GM10266 (cell line): ENCODE data around the gene SPTSSA.
A peak's percentile ranks its signal among the peaks of the same experiment; 100 is the strongest.
"Not testable (repeated sequence)": the region's sequence is repeated elsewhere in the genome, so short reads cannot be mapped to it uniquely, and the experiment has no call there.

Experiments used
- DNase-seq: peaks from one replicate; pipeline ENCODE4 v3.0.0; 2012; ENCODE audit errors: extremely low spot score
- CTCF ChIP-seq: IDR thresholded peaks from 2 replicates; pipeline ENCODE4 v1.5.1; 2012; ENCODE audit warnings: mild to moderate bottlenecking, low read depth; ENCODE audit not compliant: control insufficient read depth, insufficient read depth; ENCODE audit errors: missing control alignments

The SPTSSA gene

GRCh38 chr14:34462132-34462893 is at the start of gene SPTSSA:
TSS of gene SPTSSA (minus strand) at chr14:34462240. CDS start at chr14:34462207, 33 bp downstream.
- no peak for TF ChIP-seq CTCF
- peak; percentile 99 for DNase-seq

DNA sequence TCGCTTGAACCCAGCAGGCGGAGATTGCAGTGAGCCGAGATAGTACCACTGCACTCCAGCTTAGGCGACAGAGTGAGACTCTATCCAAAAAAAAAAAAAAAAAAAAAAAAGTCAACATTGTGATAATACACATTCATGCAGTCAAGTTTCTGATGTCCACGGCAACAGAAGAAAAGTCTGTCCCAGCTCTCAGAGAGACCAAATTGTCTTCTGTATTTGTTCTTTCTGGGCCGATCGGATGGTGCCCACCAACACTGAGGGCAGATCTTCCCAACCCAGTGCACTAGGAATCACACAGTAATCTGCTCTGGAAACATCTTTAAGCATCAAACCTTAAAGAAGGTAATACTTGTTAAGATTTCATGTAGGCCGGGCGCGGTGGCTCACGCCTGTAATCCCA is 45.8 kb upstream of the SPTSSA start:
- no peak for DNase-seq
- TF ChIP-seq CTCF, result no peak

- no peak for TF ChIP-seq CTCF
- DNase-seq, result no peak
Measured at GRCh38 chr14:34507459-34507858, 45.4 kb upstream of the SPTSSA start.

- not testable (repeated sequence) for DNase-seq
Measured at GRCh38 chr14:34505124-34505491, 43.1 kb upstream of the SPTSSA start.

GRCh38 chr14:34504027-34504426 is 42.0 kb upstream of the SPTSSA start:
- not testable (repeated sequence) for DNase-seq

GRCh38 chr14:34502545-34503225 is 40.6 kb upstream of the SPTSSA start:
- DNase-seq, result no peak
- TF ChIP-seq CTCF, result no peak

DNA sequence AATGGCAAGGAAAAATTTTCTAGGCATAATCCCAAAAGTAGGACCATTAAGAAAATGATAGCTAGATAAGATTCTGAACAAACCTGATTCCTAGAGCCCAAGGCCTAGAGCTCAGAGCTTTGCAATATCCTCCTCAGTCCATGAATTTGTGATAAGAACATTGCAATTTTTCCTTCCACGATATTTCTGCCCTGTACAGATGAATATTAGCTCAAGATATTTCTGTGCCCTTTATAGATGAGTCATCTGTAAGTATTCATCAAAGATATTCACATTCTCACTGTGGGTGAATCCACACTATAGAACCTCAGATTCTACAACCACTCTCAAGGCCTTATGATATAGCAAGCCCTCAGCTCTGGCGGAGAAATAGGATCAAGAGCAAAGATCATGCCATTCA is 40.0 kb upstream of the SPTSSA start:
- no peak for DNase-seq
- no peak for TF ChIP-seq CTCF

GRCh38 chr14:34501004-34501580 is 39.1 kb upstream of the SPTSSA start:
- TF ChIP-seq CTCF, result no peak
- no peak for DNase-seq
